Activated naive CD4-positive, alpha-beta T cell treated with anti-CD3 and anti-CD28 coated beads, Interleukin-2, amount 50 U/mL, for 72 hours (primary cell): ENCODE results near the gene F10. TPM values are rescaled to one million over a fixed set of nuclear protein-coding genes. Genes with fewer than 3 reads are reported as not detected.

Source experiments
- ATAC-seq, 2 donors: fragments of 150-1000 bp; cut with Tn5 transposase; 2 replicates each; pipeline ENCODE4 v1.10.0; 2021; ENCODE audit warnings: mild to moderate bottlenecking in 2 of 2, moderate library complexity in 2 of 2
- DNase-seq, 2 donors: peaks; one replicate each; pipeline ENCODE4 v3.0.0; 2021 to 2022; ENCODE audit warnings: low spot score in 2 of 2
- H3K27ac Mint-ChIP-seq, 2 donors: one replicate each; pipeline ENCODE4 v1.8.0; 2022; ENCODE audit warnings: mild to moderate bottlenecking in 2 of 2, mixed read lengths in 2 of 2
- H3K36me3 Mint-ChIP-seq, 2 donors: one replicate each; pipeline ENCODE4 v1.8.0; 2022; ENCODE audit warnings: mixed read lengths in 2 of 2
- H3K9me3 Mint-ChIP-seq, 2 donors: one replicate each; pipeline ENCODE4 v1.8.0; 2022; ENCODE audit warnings: mixed read lengths in 2 of 2
- total RNA-seq, 2 donors: library from RNA; stranded (reverse); gene quantifications; one replicate each; pipeline ENCODE4 v1.2.3, GENCODE V29; 2022

The F10 gene
- total RNA-seq, 2 donors from 2014 or later = not detected

GRCh38 chr13:113084094-113084942, 38.3 kb upstream of the F10 start:
- ATAC-seq (no peak), DNase-seq (no peak)
- no peaks in the 10 kb centered on the region for H3K9me3 Mint-ChIP-seq
- H3K36me3 Mint-ChIP-seq = no peaks in the 10 kb centered on the region
- peak overlapping the region in 1 of 2 donors; percentile 9 for H3K27ac Mint-ChIP-seq

- Mint-ChIP-seq H3K36me3 (no peaks in the 10 kb centered on the region), H3K9me3 (no peaks in the 10 kb centered on the region), H3K27ac (no peak overlapping the region)
- ATAC-seq (no peak), DNase-seq (no peak)
Measured at GRCh38 chr13:113084943-113085540, 37.6 kb upstream of the F10 start.

GRCh38 chr13:113086031-113086750, 36.4 kb upstream of the F10 start:
- DNase-seq (no peak), ATAC-seq (no peak)
- no peaks in the 10 kb centered on the region for H3K36me3 Mint-ChIP-seq
- no peaks in the 10 kb centered on the region for H3K9me3 Mint-ChIP-seq
- H3K27ac Mint-ChIP-seq = no peak overlapping the region

GRCh38 chr13:113086991-113087922, 35.3 kb upstream of the F10 start:
- DNase-seq = no peak
- ATAC-seq = no peak
- H3K27ac Mint-ChIP-seq = no peak overlapping the region
- H3K36me3 Mint-ChIP-seq = no peaks in the 10 kb centered on the region
- H3K9me3 Mint-ChIP-seq = no peaks in the 10 kb centered on the region

- Mint-ChIP-seq H3K27ac (no peak overlapping the region), H3K36me3 (no peaks in the 10 kb centered on the region), H3K9me3 (no peaks in the 10 kb centered on the region)
- DNase-seq (no peak), ATAC-seq (no peak)
Measured at GRCh38 chr13:113087923-113088690, 34.5 kb upstream of the F10 start.

GRCh38 chr13:113088691-113089020, 33.9 kb upstream of the F10 start:
- Mint-ChIP-seq H3K9me3 (no peaks in the 10 kb centered on the region), H3K36me3 (no peaks in the 10 kb centered on the region), H3K27ac (no peak overlapping the region)
- DNase-seq (no peak), ATAC-seq (no peak)

- Mint-ChIP-seq H3K36me3 (no peaks in the 10 kb centered on the region), H3K9me3 (no peaks in the 10 kb centered on the region), H3K27ac (no peak overlapping the region)
- DNase-seq (no peak), ATAC-seq (no peak)
Measured at GRCh38 chr13:113089693-113090414, 32.7 kb upstream of the F10 start.

GRCh38 chr13:113090415-113090770, 32.2 kb upstream of the F10 start:
- Mint-ChIP-seq H3K36me3 (no peaks in the 10 kb centered on the region), H3K27ac (no peak overlapping the region), H3K9me3 (no peaks in the 10 kb centered on the region)
- ATAC-seq (no peak), DNase-seq (no peak)

GRCh38 chr13:113090806-113091205, 31.8 kb upstream of the F10 start:
- Mint-ChIP-seq H3K9me3 (no peaks in the 10 kb centered on the region), H3K27ac (peak overlapping the region in 1 of 2 donors; percentile 46), H3K36me3 (no peaks in the 10 kb centered on the region)
- no peak for DNase-seq
- ATAC-seq = no peak

- DNase-seq (no peak), ATAC-seq (no peak)
- H3K27ac Mint-ChIP-seq = peak overlapping the region in 1 of 2 donors; percentile 46
Measured at GRCh38 chr13:113091211-113091771, 31.3 kb upstream of the F10 start.

GRCh38 chr13:113091891-113092775, 30.5 kb upstream of the F10 start:
- no peaks in the 10 kb centered on the region for H3K36me3 Mint-ChIP-seq
- no peak for DNase-seq
- no peak overlapping the region for H3K27ac Mint-ChIP-seq
- H3K9me3 Mint-ChIP-seq = no peaks in the 10 kb centered on the region
- ATAC-seq = no peak

More at GRCh38 chr13:113091211-113091771, 31.3 kb upstream of the F10 start:
- Mint-ChIP-seq H3K9me3 (no peaks in the 10 kb centered on the region), H3K36me3 (no peaks in the 10 kb centered on the region)

GRCh38 chr13:113092776-113093579, 29.6 kb upstream of the F10 start:
- DNase-seq = no peak
- ATAC-seq = no peak
- H3K27ac Mint-ChIP-seq = no peak overlapping the region
- no peaks in the 10 kb centered on the region for H3K9me3 Mint-ChIP-seq
- H3K36me3 Mint-ChIP-seq = no peaks in the 10 kb centered on the region

- Mint-ChIP-seq H3K9me3 (no peaks in the 10 kb centered on the region), H3K27ac (no peak overlapping the region), H3K36me3 (no peaks in the 10 kb centered on the region)
- ATAC-seq (no peak), DNase-seq (no peak)
Measured at GRCh38 chr13:113093580-113094409, 28.8 kb upstream of the F10 start.
